HepG2 (cell line): ENCODE data around the gene SLC29A1. TPM values are rescaled to one million over a fixed set of nuclear protein-coding genes. Genes with fewer than 3 reads are reported as not detected.

Experiments
- ELK4 ChIP-seq: sonication (generic); formaldehyde crosslinking; IDR thresholded peaks from 2 replicates; pipeline ENCODE4 v1.9.0; 2021; ENCODE audit warnings: missing genetic modification reagents, borderline replicate concordance
- ERF ChIP-seq: IDR thresholded peaks from 2 replicates; pipeline ENCODE4 v1.6.1; 2018; ENCODE audit warnings: missing biosample characterization, missing genetic modification reagents
- FOXK2 ChIP-seq: fragments of 450-650 bp; IDR thresholded peaks from 2 replicates; pipeline ENCODE4 v1.6.1; 2016
- NAIF1 ChIP-seq: sonication (generic); formaldehyde crosslinking; IDR thresholded peaks from 2 replicates; pipeline ENCODE4 v1.5.0; 2020; ENCODE audit warnings: mild to moderate bottlenecking, missing genetic modification reagents, borderline replicate concordance
- PPARG ChIP-seq: conservative IDR thresholded peaks from 2 replicates; pipeline ENCODE4 v1.6.1; 2016; ENCODE audit warnings: missing biosample characterization, missing genetic modification reagents
- RCOR2 ChIP-seq: IDR thresholded peaks from 2 replicates; pipeline ENCODE4 v1.6.1; 2016; ENCODE audit warnings: missing biosample characterization, missing genetic modification reagents
- SOX5 ChIP-seq: IDR thresholded peaks from 2 replicates; pipeline ENCODE4 v1.6.1; 2016; ENCODE audit warnings: borderline replicate concordance
- SP5 ChIP-seq: IDR thresholded peaks from 2 replicates; pipeline ENCODE4 v1.6.1; 2016; ENCODE audit warnings: low read depth, borderline replicate concordance
- TFE3 ChIP-seq: IDR thresholded peaks from 2 replicates; pipeline ENCODE4 v1.6.1; 2016
- ZFY ChIP-seq: sonication (generic); formaldehyde crosslinking; IDR thresholded peaks from 2 replicates; pipeline ENCODE4 v1.4.0; 2020; ENCODE audit warnings: missing genetic modification reagents
- ZNF326 ChIP-seq: sonication (generic); formaldehyde crosslinking; IDR thresholded peaks from 2 replicates; pipeline ENCODE4 v1.4.0; 2020; ENCODE audit warnings: missing genetic modification reagents, borderline replicate concordance
- polyA plus RNA-seq, 8 experiments: library from polyadenylated mRNA; depleted of rRNA in 3 of 8; stranded (reverse) in 7 of 8; unstranded in 1 of 8; fragments of >200 nt; fragmentation: Illumina TruSeq in 4 of 8; extraction: Trizol in 4 of 8; gene quantifications; 2 replicates each; pipeline versions ENCODE4 v1.2.1 to v1.2.3, GENCODE V29; 2011 to 2016; ENCODE audit warnings: low read depth in 4 of 8, missing spikeins in 1 of 8, mixed read lengths in 1 of 8; ENCODE audit not compliant: insufficient read depth in 1 of 8
- total RNA-seq, 5 experiments: library from RNA; depleted of rRNA; stranded (reverse); fragments of >200 nt; fragmentation: Illumina TruSeq; extraction: Trizol; gene quantifications; 2 replicates each; pipeline ENCODE4 v1.2.3, GENCODE V29; 2016; ENCODE audit warnings: low read depth in 1 of 5
- TF ChIP-seq, protein P1 (sequence below): sonication (generic); formaldehyde crosslinking; IDR thresholded peaks from 2 replicates; pipeline ENCODE4 v1.4.0; 2020; ENCODE audit warnings: mild to moderate bottlenecking, missing genetic modification reagents, borderline replicate concordance
- TF ChIP-seq, protein P2 (sequence below): sonication (generic); formaldehyde crosslinking; IDR thresholded peaks from 2 replicates; pipeline ENCODE4 v1.8.1; 2023; ENCODE audit warnings: mild to moderate bottlenecking, inconsistent platforms, moderate library complexity, missing genetic modification reagents, borderline replicate concordance

SLC29A1 gene
- total and polyA plus RNA-seq, 2 of the 13 experiments (the other 11 are each of a cell fraction or from before 2014, with no cell fraction given) = 43.2 to 106 TPM

DNA sequence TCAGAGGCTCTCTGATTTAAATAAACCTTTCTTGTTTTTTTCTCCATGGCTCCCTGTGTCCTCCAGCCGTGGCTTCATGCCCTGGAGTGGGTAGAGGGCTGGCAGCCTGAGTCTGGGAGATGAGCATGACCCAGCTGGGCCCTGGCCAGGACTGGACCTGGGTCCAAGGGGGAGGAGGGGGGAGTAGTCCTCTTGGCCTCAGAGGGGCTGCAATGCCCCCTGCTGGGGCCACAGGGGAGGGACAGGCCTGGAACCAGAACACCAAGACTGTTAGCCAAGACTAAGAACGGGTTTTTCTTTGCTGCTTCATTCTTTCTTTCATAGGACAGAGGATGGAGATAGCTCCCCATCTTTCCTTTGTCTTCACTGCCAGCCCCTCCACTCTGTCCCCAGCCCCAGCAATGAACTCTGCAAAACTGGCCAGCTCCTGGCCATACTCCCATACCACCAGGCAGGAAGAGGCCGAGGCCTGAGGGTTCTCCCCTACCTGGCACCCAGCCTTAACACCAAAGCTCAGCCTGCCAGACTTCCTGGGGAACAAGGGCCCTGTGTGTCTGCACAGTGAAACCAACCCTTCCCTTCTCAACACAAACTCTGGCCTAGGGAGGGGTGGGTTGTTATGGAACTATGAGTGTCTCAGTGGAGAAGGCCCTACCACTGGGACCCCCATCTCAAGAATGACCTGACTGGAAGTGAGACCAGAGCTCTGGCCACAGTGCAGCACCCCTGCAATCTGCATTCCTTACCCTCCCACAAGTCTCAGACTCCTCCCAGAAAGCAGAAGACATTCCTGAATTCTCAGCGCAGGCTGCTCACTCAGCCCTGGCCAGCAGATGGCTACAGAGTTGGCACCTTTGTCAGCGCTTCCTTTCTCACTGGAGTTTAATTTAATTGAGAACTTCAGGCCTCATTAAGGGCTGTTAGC is 11.0 kb downstream of the SLC29A1 start (continued):
- TF ChIP-seq TFE3 (no peak), ZNF326 (CRISPR knock-in tag) (no peak), SP5 (no peak), SOX5 (CRISPR knock-in tag) (peak; percentile 48; the same call in 1 of the 2 replicates), ZFY (CRISPR knock-in tag) (peak; percentile 49; the same call in 1 of the 2 replicates), ELK4 (CRISPR knock-in tag) (no peak), NAIF1 (CRISPR knock-in tag) (no peak), PPARG (CRISPR knock-in tag) (peak; percentile 55; the same call in 1 of the 2 replicates), RCOR2 (CRISPR knock-in tag) (peak; percentile 44; the same call in 1 of the 2 replicates), ERF (peak; percentile 81), FOXK2 (no peak)
- TF ChIP-seq, protein P1, sequence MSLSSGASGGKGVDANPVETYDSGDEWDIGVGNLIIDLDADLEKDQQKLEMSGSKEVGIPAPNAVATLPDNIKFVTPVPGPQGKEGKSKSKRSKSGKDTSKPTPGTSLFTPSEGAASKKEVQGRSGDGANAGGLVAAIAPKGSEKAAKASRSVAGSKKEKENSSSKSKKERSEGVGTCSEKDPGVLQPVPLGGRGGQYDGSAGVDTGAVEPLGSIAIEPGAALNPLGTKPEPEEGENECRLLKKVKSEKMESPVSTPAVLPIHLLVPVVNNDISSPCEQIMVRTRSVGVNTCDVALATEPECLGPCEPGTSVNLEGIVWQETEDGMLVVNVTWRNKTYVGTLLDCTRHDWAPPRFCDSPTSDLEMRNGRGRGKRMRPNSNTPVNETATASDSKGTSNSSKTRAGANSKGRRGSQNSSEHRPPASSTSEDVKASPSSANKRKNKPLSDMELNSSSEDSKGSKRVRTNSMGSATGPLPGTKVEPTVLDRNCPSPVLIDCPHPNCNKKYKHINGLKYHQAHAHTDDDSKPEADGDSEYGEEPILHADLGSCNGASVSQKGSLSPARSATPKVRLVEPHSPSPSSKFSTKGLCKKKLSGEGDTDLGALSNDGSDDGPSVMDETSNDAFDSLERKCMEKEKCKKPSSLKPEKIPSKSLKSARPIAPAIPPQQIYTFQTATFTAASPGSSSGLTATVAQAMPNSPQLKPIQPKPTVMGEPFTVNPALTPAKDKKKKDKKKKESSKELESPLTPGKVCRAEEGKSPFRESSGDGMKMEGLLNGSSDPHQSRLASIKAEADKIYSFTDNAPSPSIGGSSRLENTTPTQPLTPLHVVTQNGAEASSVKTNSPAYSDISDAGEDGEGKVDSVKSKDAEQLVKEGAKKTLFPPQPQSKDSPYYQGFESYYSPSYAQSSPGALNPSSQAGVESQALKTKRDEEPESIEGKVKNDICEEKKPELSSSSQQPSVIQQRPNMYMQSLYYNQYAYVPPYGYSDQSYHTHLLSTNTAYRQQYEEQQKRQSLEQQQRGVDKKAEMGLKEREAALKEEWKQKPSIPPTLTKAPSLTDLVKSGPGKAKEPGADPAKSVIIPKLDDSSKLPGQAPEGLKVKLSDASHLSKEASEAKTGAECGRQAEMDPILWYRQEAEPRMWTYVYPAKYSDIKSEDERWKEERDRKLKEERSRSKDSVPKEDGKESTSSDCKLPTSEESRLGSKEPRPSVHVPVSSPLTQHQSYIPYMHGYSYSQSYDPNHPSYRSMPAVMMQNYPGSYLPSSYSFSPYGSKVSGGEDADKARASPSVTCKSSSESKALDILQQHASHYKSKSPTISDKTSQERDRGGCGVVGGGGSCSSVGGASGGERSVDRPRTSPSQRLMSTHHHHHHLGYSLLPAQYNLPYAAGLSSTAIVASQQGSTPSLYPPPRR = no peak
- TF ChIP-seq, protein P2, sequence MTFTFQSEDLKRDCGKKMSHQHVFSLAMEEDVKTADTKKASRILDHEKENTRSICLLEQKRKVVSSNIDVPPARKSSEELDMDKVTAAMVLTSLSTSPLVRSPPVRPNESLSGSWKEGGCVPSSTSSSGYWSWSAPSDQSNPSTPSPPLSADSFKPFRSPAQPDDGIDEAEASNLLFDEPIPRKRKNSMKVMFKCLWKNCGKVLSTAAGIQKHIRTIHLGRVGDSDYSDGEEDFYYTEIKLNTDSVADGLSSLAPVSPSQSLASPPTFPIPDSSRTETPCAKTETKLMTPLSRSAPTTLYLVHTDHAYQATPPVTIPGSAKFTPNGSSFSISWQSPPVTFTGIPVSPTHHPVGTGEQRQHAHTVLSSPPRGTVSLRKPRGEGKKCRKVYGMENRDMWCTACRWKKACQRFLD = no peak
